Measurements from ENCODE around the gene LTBR.

GRCh38 chr12:6418796-6419195 is 34.8 kb downstream of the LTBR start:
- TF ChIP-seq POLR2A (IDR thresholded peaks at IDR 0.05; ENCODE audit: low read length) (no peak), GATA1 (IDR thresholded peaks at IDR 0.05; ENCODE audit: low read depth, low read length) (no peak)

All from erythroblast (primary cell).